Measurements from ENCODE around the gene CELA2B.
"Not testable (repeated sequence)": the region's sequence is repeated elsewhere in the genome, so short reads cannot be mapped to it uniquely, and the experiment has no call there.

The CELA2B gene

GRCh38 chr1:15469821-15470448 lies 6.0 kb upstream of the CELA2B start:
- DNase-seq = not testable (repeated sequence)

- not testable (repeated sequence) for DNase-seq
Measured at GRCh38 chr1:15471067-15471466, 4.8 kb upstream of the CELA2B start.

DNA sequence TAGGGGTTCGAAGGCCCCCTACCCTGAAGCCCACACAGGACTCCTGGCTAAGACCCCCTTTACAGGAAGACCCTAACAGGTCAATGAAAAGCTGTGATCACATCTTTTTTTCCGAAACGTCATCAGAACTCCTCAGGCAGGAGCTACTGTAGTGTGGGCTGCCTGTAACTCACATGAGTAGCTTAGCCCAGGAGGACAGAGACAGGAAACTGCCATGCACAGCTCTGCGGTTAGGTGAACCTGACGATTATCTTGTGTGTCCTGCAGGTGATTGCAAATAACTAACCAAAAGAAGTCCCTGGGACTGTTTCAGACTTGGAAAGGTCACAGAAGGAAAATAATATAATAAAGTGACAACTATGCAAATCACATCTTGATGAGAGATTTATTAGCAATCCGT lies 4.2 kb upstream of the CELA2B start:
- not testable (repeated sequence) for DNase-seq

- no peak for DNase-seq
Measured at GRCh38 chr1:15472587-15472986, 3.3 kb upstream of the CELA2B start.

GRCh38 chr1:15476927-15477326 lies 1.0 kb downstream of the CELA2B start:
- no peak for DNase-seq

DNA sequence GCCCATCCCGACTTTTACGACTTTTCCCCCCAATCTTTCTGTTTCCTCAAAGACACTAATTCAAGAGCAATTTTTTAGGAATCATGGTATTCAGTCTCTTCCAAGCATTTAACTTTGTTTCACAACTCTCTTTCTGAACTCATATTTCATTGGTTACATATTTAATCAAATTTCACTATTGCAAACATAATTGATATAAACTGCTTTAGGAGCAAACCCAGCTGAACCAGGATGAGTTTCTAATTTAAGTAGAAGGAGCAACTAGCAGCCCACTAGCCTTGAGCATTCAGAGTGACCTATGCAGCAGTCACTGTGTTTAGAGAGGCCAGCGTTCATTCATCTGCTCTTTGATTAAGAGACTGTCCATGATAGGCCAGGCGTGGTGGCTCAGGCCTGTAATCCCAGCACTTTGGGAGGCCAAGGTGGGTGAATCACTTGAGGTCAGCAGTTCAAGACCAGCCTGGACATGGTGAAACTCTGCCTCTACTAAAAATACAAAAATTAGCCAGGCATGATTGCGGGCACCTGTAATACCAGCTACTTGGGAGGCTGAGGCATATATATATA lies 1.8 kb downstream of the CELA2B start:
- DNase-seq = no peak

- no peak for DNase-seq
Measured at GRCh38 chr1:15479654-15480347, 3.9 kb downstream of the CELA2B start.

GRCh38 chr1:15482455-15482854 lies 6.6 kb downstream of the CELA2B start:
- not testable (repeated sequence) for DNase-seq

GRCh38 chr1:15482983-15483543 lies 7.2 kb downstream of the CELA2B start:
- not testable (repeated sequence) for DNase-seq

DNA sequence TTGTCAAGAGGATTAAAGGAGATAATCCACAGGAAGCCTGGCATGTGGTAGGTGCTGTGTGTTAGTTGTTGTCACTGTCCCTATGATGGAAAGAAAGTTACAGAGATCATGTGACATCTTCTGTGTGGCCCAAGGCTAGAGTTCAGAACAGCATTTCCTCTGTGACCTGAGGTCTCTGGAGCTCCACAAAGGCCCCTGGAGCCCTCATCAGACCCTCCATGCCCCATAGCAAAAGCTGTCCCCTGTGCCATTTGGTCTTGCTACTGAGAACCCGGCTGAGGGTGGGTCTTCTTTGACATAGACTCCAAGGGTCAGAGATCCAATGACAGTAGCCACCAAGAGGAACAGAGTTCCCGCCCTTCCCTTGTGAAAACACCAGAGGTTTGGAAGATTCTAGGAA lies 8.1 kb downstream of the CELA2B start:
- DNase-seq = no peak

DNA sequence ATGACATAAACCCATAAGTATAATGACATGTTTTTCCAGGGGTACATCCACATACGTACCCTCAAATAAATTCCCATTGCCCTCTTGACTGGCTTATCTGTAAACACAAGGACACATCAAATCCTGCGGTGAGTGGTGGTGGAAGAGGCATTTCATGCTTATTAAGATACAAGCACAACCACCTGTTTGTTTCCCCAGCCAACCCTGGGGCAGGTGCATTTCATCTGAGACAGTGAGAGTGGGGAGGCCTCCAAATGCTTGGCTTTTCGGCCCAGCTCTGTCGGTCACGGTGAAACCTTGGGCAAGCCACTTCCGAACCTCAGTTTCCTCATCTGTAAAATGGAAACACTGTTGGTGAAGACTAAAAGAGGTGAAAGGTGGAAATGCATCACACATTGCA lies 8.5 kb downstream of the CELA2B start:
- not testable (repeated sequence) for DNase-seq

- no peak for DNase-seq
Measured at GRCh38 chr1:15485636-15486035, 9.7 kb downstream of the CELA2B start.

GRCh38 chr1:15486844-15487610 lies 11.1 kb downstream of the CELA2B start:
- not testable (repeated sequence) for DNase-seq

DNA sequence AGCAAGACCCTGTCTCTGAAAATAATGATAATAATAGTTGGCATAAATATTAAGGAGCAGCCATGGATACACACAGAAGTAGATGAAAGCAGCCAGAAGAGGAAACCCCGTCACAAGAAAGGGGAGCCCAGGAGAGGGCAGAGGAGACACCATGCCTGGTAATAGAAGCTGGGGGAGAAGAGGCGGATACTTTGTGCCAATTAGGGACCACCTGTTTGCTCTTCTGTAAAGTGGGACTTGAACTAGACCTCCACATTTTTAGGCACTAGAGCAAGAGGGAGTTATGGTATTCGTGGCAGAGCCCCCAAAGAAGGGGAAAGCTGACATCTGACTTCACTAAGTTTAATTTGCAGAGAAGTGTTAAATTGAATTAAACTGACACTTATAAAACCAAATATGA lies 12.5 kb downstream of the CELA2B start:
- DNase-seq = no peak

GRCh38 chr1:15489052-15489736 lies 13.3 kb downstream of the CELA2B start:
- peak; percentile 73 for DNase-seq

GRCh38 chr1:15491010-15491409 lies 15.1 kb downstream of the CELA2B start:
- not testable (repeated sequence) for DNase-seq

- DNase-seq = no peak
Measured at GRCh38 chr1:15492596-15492995, 16.7 kb downstream of the CELA2B start.

DNA sequence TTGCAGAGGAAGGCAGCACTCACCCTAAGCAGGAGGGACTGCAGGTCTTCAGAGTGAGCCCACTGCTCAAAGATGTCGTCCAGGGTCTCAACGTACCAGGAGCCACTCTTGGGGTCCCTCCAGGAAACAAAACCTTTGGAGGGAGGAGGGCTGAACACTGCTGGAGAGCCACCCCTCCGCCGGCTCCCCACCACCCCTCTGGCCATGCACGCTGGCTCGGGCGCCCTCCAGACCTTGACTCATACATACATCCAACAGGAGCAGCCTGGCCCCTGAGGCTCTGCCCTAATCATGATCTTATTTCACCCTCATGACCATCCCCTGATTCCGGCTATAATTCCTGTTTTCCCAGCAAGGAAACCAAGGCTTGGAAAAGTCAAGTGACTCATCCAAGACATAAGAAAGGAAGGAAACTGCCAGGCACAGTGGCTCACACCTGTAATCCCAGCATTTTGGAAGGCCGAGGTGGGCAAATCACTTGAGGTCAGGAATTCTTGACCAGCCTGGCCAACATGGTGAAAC lies 18.0 kb downstream of the CELA2B start:
- DNase-seq = no peak

DNA sequence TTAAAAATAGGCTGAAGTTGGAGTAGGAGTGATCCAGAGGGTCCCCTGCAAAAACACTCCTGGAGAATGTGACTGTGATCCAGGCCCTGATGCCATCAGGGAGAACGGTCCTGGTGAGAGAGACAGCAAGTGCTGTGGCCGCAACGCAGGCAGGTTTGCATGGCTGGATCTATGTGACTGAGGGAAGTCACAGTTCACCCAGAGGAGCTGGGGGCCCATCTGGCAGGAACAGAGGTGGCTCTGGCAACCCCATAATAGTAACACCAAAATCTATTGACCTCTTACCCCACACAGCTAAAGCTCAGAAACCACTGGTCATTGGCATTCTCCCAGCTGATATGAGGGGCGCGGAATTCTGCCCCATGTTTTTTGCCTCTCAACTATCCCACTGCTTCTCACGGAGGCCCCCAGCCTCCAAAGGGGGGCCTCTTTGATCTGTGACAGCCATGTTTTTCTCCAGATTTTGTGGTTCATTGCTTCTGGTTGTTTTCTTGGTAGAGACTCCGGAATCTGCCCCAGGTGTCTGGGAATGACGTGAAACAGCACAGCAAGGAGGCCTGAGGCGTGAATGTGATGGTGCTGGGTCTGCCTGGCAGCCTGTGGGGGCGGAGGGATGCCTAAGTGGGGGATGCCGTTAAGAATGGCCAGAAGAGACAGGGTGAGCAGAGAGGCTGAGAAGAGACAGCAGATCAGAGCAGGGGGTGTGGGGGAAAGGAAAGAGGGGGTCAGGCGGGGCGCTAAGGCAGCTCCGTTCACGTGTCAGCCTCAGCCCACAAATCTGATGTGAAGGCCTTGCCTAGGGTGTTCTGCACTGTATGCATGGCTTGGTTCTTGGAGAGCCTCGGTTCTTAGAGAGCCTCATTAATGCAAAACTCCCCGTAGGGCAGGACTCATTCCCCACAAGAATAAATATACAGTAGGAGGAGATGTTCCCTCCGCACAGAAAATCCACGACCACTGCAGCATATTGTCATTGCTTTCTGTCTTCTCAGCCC lies 24.6 kb downstream of the CELA2B start:
- no peak for DNase-seq

DNA sequence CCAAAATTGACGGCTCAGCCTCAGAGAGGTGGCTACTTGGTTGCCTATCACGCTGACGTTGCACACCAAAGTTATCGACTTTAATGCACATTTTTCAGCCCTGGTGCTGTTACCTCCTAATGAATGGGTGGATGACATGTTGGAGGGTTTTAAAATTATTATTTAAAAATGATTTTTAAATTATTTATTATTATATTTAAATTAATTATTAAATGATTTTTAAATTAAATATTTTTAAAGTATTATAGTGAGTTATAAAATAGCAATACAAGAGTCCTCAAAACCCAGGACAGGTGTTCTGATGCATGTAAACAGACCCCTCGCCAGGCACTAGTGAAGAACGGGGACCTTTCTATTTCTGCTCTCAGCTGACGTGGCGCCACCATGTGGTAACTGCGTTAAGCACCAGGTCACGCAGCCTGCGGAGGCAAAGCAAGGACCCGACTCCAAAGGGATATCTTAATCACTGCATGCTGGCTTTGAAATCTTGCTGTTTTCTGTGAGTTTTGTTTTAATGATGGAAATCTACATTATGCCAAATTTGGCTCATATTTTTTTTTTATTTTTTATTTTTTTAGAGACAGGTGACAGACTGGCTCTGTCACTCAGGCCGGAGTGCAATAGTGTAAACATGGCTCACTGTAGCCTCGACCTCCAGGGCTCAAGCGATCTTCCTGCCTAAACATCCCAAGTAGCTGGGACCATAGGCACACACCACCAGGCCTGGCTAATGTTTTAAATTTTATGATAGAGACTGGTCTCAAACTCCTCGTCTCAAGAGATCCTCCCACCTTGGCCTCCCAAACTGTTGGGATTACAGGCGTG lies 25.5 kb downstream of the CELA2B start:
- peak; percentile 53 for DNase-seq
